ENCODE data around the gene MRFAP1L1. TPM values are rescaled to one million over a fixed set of nuclear protein-coding genes. Genes with fewer than 3 reads are reported as not detected.

MRFAP1L1 gene
- total RNA-seq, 2 donors from 2014 or later: 53.3 to 57.7 TPM

- H3K4me3 Mint-ChIP-seq: no peak overlapping the region
- ATAC-seq (replicated peaks in 1 of 2) (no peak), DNase-seq (no peak)
- H3K27me3 Mint-ChIP-seq (ENCODE audit: low read depth): peaks cover 2% of the 10 kb centered on the region
- H3K9me3 Mint-ChIP-seq: no peaks in the 10 kb centered on the region
- peaks cover 4% of the 10 kb centered on the region for H3K4me1 Mint-ChIP-seq (ENCODE audit: low read depth)
- H3K36me3 Mint-ChIP-seq (ENCODE audit: insufficient read depth in 2 of 2): peaks cover 0 to under 1% of the 10 kb centered on the region in 2 donors
- H3K27ac Mint-ChIP-seq: no peak overlapping the region
Measured at GRCh38 chr4:6668391-6668790, 41.3 kb downstream of the MRFAP1L1 start.

GRCh38 chr4:6665320-6665654, 44.4 kb downstream of the MRFAP1L1 start:
- DNase-seq (no peak), ATAC-seq (replicated peaks in 1 of 2) (no peak)
- H3K4me1 Mint-ChIP-seq (ENCODE audit: low read depth): peaks cover under 1% of the 10 kb centered on the region
- no peaks in the 10 kb centered on the region for H3K36me3 Mint-ChIP-seq (ENCODE audit: insufficient read depth in 2 of 2)
- no peak overlapping the region for H3K4me3 Mint-ChIP-seq
- H3K27ac Mint-ChIP-seq: no peak overlapping the region
- H3K9me3 Mint-ChIP-seq: no peaks in the 10 kb centered on the region
- H3K27me3 Mint-ChIP-seq (ENCODE audit: low read depth): peaks cover 31% of the 10 kb centered on the region

DNA sequence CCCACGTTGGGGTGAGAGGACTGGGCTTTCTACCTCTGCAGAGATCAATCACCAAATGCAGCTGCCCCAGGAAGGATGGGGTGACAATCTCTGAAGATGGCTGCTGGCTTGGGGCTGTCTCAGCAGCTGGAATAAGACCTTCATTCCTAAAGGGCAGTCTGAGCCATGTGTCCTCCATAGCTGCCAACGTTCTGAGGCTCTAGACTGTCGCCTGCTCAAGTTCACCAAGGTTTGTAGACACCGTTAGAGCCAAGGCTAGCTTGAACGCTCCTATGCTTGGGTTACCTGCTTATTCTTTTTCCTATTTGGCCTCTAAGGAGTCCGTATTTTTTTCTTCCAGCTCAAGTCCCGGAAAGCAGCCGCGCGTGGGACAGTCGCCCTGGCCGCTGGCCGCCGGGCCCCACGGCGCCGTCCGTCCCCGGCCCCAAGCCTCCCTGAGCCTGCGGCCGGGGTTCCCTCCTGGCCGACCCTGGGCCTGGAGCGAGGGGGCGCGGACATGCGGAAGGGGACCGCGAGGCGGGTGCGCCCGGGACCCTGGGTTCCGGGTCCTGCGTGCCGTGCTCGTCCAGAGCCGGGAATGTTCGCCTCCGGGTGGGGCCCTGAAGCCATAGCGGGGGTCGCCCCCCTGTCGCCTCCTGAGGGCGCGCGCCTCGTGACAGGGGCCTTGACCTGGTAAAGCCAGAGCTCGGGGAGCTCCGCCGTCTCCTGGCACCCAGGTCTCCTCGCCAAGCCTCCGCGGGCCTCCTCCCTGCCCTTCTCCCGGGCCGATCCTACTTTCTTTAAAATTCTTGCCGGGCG, 45.9 kb downstream of the MRFAP1L1 start:
- H3K4me1 Mint-ChIP-seq (ENCODE audit: low read depth): peaks cover 14% of the 10 kb centered on the region
- H3K9me3 Mint-ChIP-seq: no peaks in the 10 kb centered on the region
- peak overlapping the region; percentile 8 to 69 for H3K4me3 Mint-ChIP-seq
- DNase-seq: no peak
- peaks cover 39% of the 10 kb centered on the region for H3K27me3 Mint-ChIP-seq (ENCODE audit: low read depth)
- H3K36me3 Mint-ChIP-seq (ENCODE audit: insufficient read depth in 2 of 2): peaks cover 0 to 1% of the 10 kb centered on the region in 2 donors
- no peak overlapping the region for H3K27ac Mint-ChIP-seq
- peak; percentile 16 to 36 for ATAC-seq (replicated peaks in 1 of 2)

GRCh38 chr4:6662591-6662990, 47.1 kb downstream of the MRFAP1L1 start:
- H3K36me3 Mint-ChIP-seq (ENCODE audit: insufficient read depth in 2 of 2): peaks cover 0 to 1% of the 10 kb centered on the region in 2 donors
- no peak overlapping the region for H3K27ac Mint-ChIP-seq
- H3K4me3 Mint-ChIP-seq: no peak overlapping the region
- no peaks in the 10 kb centered on the region for H3K9me3 Mint-ChIP-seq
- ATAC-seq (replicated peaks in 1 of 2) (no peak), DNase-seq (no peak)
- H3K4me1 Mint-ChIP-seq (ENCODE audit: low read depth): peaks cover 14% of the 10 kb centered on the region
- peaks cover 39% of the 10 kb centered on the region for H3K27me3 Mint-ChIP-seq (ENCODE audit: low read depth)

DNA sequence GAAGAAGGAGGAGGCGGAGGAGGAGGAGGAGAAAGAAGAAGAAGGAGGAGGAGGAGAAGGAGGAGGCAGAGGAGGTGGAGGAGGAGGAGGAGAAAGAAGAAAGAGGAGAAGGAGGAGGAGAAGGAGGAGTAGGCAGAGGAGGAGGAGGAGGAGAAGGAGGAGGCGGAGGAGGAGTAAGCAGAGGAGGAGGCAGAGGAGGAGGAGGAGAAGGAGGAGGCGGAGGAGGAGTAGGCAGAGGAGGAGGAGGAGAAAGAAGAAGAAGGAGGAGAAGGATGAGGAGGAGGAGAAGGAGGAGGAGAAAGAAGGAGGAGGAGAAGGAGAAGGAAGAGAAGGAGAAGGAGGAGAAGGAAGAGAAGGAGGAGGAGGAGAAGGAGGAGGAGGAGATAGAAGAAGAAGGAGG, 49.2 kb downstream of the MRFAP1L1 start:
- Mint-ChIP-seq H3K9me3 (no peaks in the 10 kb centered on the region), H3K27ac (no peak overlapping the region), H3K4me1 (ENCODE audit: low read depth) (peaks cover 14% of the 10 kb centered on the region), H3K4me3 (no peak overlapping the region), H3K27me3 (ENCODE audit: low read depth) (peaks cover 39% of the 10 kb centered on the region), H3K36me3 (ENCODE audit: insufficient read depth in 2 of 2) (peaks cover 0 to 1% of the 10 kb centered on the region in 2 donors)
- DNase-seq: no peak
- ATAC-seq (replicated peaks in 1 of 2): no peak

DNA sequence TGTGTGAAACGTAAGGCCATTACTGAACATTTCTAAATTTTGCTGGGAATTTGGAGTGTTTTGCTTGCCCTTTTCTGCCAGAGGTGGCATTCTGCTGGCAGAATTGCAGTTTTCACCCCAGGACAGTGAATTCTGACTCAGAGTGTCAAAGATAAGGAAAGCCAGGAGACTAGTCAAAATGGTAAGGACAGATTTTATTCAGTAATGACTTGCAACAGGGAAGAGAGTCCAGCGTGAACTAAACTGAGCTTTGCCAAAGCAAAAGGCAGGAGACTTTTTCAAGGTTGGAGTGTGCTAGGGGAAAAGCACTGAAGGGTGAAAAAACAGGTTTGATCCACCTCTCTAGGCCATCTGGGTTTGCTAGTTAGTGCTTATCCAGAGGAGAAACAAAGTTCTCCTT, 49.8 kb downstream of the MRFAP1L1 start:
- no peak overlapping the region for H3K4me3 Mint-ChIP-seq
- no peak for DNase-seq
- peaks cover 14% of the 10 kb centered on the region for H3K4me1 Mint-ChIP-seq (ENCODE audit: low read depth)
- no peak for ATAC-seq (replicated peaks in 1 of 2)
- peaks cover 0 to 1% of the 10 kb centered on the region in 2 donors for H3K36me3 Mint-ChIP-seq (ENCODE audit: insufficient read depth in 2 of 2)
- no peak overlapping the region for H3K27ac Mint-ChIP-seq
- no peaks in the 10 kb centered on the region for H3K9me3 Mint-ChIP-seq
- H3K27me3 Mint-ChIP-seq (ENCODE audit: low read depth): peaks cover 39% of the 10 kb centered on the region

DNA sequence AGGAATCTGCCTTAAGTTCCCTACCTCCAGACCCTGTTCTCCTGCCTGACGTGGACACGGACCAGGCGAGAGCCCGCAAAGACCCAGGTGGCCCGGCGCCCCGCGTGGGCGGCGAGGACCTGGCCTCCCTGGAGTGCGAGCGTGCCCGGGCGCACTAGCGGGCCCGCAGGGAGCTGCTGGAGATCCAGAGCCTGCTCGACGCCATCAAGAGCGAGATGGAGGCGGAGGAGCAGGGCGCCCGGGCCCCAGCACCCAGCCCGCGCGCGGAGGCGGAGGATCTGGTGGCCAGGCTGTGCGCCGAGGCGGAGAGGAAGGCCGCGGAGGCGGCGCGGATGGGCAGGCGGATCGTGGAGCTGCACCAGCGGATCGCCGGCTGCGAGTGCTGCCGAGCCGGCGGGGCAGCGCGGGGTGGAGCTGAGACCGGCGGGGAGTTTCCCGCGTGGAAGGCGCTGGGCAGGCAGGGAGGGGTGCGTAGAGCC, 51.0 kb downstream of the MRFAP1L1 start:
- H3K27me3 Mint-ChIP-seq (ENCODE audit: low read depth): peaks cover 39% of the 10 kb centered on the region
- H3K4me1 Mint-ChIP-seq (ENCODE audit: low read depth): peaks cover 14% of the 10 kb centered on the region
- no peaks in the 10 kb centered on the region for H3K9me3 Mint-ChIP-seq
- H3K4me3 Mint-ChIP-seq: peak overlapping the region; percentile 75 to 79
- peaks cover 0 to 1% of the 10 kb centered on the region in 2 donors for H3K36me3 Mint-ChIP-seq (ENCODE audit: insufficient read depth in 2 of 2)
- ATAC-seq (replicated peaks in 1 of 2) (peak; percentile 86 to 88), DNase-seq (peak; percentile 68)
- no peak overlapping the region for H3K27ac Mint-ChIP-seq

- DNase-seq (no peak), ATAC-seq (replicated peaks in 1 of 2) (no peak)
- H3K36me3 Mint-ChIP-seq (ENCODE audit: insufficient read depth in 2 of 2): peaks cover 0 to 1% of the 10 kb centered on the region in 2 donors
- peaks cover 14% of the 10 kb centered on the region for H3K4me1 Mint-ChIP-seq (ENCODE audit: low read depth)
- no peaks in the 10 kb centered on the region for H3K9me3 Mint-ChIP-seq
- no peak overlapping the region for H3K27ac Mint-ChIP-seq
- H3K27me3 Mint-ChIP-seq (ENCODE audit: low read depth): peaks cover 35% of the 10 kb centered on the region
- H3K4me3 Mint-ChIP-seq: peak overlapping the region; percentile 75 to 79
Measured at GRCh38 chr4:6658209-6658595, 51.5 kb downstream of the MRFAP1L1 start.

Other genes with a start within 250 kb of the MRFAP1L1 start
- gene PPP2R2C, start 237.3 kb downstream of the MRFAP1L1 start, total RNA-seq: not detected
- 10 to 100 TPM; 11.9 to 21.9 TPM for gene MAN2B2, start 134.7 kb downstream of the MRFAP1L1 start, total RNA-seq
- gene MRFAP1, start 69.2 kb downstream of the MRFAP1L1 start, total RNA-seq: 100 to 1,000 TPM; 148 to 153 TPM
- gene S100P, start 16.0 kb downstream of the MRFAP1L1 start, total RNA-seq: 10 to 100 TPM; 18.0 to 84.6 TPM
- 10 to 100 TPM; 14.1 to 14.6 TPM for gene BLOC1S4, start 6.3 kb upstream of the MRFAP1L1 start, total RNA-seq
- gene KIAA0232, start 72.9 kb upstream of the MRFAP1L1 start, total RNA-seq: 10 to 100 TPM; 16.8 to 19.5 TPM
- gene TBC1D14, start 200.0 kb upstream of the MRFAP1L1 start, total RNA-seq: 10 to 100 TPM; 26.5 to 32.4 TPM